ENCODE data around the gene SF3B1.
"Not testable (repeated sequence)": the region's sequence is repeated elsewhere in the genome, so short reads cannot be mapped to it uniquely, and the experiment has no call there.

The SF3B1 gene

DNA sequence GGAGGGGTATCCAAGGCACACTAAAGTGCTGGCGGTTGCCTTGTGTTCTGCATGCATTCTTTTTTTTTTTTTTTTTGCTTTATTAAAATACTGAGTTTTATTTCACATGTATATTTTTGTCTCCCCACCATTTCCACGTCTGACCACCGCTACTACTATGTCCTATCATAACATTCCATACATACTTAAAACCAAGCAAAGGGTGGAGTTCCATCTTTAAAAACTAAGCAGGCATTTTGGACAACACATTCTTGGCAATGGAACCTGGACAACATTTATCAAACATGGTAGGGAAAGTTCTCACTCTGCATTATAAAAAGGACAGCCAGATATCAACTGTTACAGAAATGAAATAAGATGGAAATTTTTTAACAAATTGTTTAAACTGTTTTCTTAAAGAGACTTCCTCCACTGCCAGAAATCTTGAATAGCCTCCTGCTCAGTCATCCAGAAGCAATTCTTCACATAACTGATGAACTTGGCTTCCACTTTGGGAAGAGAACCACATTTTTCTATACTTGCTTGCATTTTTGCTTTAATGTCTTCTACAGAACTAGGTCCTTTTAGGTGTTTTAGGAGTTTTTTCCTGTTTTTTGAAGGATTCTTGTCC lies 55.4 kb downstream of the SF3B1 start:
- DNase-seq = not testable (repeated sequence)

DNA sequence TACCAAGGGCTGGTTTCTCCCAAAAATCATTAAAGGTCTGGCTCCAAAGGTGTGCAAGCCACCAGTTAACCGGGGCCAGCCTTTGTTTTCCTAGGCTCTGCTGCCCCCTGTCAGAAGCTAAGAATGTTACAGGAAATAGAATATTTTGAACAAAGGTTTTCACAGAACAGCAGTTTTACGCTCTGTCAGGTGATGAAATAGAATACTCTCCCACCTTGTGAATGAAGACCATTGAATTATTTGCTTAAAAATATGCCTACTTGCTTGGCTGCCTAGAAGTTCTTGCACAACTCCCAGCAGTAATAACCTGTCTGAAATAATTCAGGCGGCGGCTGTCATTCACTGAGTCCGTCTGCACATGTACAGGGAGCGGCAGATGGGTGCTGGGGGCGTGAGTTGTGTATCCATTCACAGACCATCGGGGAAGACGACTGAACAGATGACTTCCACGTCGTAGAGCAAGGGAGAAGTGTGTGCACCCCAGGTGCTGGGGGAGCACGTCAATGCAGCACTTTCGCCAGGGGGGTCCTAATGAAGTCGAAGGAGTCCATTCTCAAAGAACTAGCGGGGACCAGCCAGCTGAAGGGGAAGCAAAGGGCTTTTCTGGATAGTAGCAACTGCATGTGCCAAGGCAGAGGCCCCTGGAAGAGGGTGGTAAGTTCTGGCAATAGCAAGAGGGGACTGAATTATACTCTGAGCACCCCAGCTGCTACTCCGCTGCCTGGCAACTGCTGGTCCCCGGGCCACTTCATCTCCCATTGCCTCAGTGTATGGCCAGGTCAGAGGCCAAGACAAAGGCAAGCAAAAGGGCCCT lies 56.1 kb downstream of the SF3B1 start:
- DNase-seq = no peak

DNA sequence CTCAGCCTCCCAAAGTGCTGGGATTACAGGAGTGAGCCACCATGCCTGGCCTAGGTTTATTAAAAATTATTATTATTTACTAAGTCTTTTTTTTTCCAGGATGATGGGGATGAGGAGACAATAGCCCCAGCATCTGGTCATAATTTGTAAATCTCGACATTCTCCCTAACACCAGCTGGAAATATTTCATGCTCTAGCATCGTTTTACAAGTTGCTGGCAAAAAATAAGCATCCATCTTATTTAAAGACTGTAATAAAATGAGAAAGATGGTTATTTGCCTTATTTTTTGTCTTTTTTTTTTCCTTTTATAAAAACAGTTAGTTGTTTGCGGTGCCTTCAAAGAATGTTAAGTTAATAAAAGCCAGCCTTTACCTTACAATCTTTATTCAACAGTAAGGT lies 56.7 kb downstream of the SF3B1 start:
- DNase-seq = no peak

DNA sequence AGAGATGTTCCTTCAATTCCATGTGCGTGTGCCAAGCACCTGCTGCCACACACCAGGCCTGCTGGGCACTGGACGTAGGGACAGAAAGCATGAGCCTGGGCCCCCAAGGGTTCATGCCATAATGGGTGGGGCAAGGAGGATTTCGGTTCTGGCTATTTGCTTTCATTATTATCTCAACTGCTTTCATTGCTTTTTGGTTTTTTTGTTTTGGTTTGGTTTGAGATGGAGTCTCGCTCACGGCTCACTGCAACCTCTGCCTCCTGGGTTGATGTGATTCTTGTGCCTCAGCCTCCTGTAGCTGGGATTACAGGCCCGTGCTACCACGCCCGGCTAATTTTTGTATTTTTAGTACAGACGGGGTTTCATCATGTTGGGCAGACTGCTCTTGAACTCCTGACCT lies 57.2 kb downstream of the SF3B1 start:
- no peak for DNase-seq

DNA sequence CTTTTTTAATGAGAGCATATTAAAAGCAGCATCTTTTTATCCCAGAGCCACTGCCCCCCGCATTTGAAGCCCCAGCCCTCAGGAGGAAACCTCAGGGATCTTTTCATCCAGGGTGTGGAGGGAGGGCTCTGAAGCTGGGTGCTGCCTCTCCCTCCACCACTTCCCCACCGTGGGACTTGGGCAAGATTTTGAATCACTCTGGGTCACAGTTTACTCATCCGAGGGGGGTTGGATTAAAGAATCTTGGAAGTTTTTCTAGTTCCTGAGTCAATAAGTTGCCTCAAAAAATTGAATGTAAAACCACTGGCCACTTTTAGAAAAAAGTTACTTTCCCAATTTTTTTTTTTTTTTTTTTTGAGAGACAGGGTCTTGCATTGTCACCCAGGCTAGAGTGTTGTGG lies 62.2 kb downstream of the SF3B1 start:
- no peak for DNase-seq

DNA sequence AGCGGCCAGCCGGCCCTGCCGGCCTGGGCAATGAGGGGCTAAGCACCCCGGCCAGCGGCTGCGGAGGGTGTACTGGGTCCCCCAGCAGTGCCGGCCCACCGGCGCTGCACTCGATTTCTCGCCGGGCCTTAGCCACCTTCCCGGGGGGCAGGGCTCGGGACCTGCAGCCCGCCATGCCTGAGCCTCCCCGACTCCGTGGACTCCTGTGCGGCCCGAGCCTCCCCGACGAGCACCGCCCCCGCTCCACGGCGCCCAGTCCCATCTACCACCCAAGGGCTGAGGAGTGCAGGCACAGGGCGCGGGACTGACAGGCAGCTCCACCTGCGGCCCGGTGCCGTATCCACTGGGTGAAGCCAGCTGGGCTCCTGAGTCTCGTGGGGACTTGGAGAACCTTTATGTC lies 64.2 kb downstream of the SF3B1 start:
- not testable (repeated sequence) for DNase-seq

DNA sequence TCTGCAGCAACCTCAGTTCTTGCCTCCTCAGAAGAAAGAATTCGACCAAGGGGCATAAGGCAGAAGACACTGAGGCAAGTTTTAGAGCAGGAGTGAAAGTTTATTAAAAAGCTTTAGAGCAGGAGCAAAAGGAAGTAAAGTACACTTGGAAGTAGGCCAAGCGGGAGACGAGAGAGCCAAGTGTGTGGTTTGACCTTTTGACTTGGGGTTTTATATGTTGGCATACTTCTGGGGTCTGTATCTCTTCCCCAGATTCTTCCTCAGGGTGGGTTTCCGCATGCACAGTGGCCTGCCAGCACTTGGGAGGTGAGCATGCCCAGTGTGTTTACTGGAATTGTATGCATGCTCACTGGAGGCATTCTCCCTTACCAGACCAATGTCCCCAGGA lies 64.9 kb downstream of the SF3B1 start:
- DNase-seq = no peak

DNA sequence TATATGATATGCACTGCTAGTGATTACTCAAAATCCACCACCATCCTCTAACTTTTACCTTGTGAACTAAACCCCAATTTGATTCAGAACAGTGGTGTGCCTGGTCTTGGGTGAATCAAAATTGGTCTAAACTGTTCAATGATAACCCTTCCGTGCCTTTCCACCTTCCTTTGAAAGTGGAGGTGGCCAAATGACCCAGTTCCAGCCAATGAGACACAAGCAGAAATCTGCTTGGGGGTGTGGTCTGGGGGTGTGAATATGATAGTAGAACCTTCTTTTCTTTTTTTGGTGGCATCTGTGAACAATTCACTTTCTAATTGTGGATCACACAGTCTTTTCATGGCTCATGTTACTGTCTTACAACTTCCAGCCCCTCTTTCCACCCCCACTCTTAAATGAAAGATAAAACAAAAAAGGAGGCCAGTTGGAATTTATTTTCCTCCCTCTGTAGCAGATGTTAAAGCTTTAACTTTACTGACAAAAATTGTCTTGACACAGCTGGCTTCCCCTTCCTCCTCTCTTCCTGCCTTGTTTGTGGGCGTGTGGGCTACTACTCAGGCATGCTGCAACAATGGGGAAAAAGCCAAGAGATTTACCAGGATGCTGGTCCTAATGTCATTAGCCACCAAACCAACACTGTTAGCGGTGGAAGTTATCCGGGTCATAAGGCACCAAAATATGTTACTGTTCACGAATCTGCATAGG lies 65.4 kb downstream of the SF3B1 start:
- peak; percentile 4 for DNase-seq

DNA sequence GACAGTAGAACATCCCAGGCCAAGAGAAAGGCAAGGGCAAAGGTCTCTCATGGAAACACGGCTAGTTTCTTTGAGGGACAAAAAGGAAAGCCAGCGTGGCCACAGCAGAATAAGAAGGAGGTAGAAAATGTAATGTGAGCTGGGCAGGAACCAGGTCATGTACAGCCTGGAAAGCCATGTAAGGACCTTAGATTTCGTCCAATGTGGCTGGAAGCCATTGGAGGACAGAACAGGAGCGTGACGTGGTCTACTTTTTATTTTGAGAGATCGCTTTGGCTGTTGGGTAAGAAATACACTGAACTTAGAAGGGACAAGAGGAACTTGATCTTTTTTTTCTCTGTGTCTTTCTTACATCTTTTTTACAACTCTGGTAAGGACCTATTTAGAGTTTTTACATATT lies 66.4 kb downstream of the SF3B1 start:
- no peak for DNase-seq

DNA sequence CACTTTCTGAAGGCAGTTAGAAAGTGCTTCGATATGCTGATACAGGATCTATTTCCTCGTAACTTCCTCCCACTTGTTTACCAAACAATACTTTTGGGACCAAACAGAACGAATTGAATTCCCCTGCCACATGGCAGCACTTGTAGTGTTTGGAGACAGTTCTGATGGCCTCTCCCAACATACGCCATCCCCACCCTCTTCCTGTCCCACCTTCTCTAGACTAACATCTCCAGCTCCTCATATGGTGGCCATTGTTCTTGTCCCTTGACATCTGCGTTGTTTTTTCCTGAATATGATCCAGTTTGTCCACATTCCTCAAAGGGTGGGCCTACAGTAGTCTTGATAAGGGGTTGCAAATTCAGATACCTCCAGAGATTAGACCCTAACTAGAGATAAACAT lies 70.8 kb downstream of the SF3B1 start:
- DNase-seq = no peak

DNA sequence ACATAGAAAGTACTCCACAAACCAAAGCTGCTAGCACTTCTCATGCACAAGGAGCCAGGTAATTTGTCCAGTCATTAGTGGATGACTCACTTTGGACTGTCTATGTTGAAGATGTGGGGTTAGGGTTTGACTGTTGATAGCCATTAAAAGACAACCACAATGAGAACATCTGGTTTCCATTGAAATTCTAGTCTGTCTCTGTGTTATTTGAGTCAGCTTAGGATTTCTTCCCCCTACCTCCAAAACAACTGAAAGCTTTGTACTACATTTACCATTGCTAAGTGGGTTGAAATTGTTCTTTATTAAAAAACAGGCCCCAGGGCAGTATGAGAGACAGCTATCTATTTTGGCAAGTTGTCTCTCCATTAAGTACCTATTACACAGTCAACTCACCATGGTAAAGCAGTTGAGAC lies 74.1 kb downstream of the SF3B1 start:
- no peak for DNase-seq

DNA sequence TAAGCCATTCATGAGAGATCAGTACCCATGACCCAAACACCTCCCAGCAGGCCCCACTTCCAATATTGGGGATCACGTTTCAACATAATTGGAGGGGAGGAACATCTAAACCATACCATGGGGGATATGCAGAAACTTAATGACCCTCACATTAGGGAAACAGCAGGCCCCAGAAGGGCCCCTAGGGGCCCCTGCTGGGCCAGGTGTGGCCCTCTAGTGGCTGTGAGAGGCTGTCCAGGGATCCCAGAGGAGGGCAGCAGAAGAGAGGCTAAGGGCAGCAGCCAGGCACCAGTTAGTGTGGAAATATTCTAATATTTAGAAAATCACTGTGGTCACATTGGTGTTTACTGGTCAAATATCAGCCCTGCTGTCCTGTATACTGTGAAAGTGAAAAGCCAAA lies 75.0 kb downstream of the SF3B1 start:
- no peak for DNase-seq

DNA sequence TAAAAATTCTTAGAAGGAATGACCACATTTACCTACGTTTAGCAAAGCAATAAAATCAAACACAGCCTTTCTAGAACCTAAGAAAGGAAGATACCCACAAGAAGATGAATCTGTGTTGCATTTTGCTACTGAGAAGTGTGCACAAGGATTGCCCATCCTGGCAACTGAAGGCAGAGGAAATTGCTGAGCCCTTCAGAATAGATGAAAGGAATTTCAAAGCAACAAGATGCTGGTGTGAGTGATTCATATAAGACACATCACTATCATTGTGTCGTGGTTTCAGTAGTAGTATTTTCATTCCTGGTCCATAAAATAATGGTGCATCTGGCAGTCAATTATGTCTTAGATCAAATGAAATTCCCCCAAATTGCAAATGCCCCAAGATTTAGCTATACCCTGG lies 75.9 kb downstream of the SF3B1 start:
- no peak for DNase-seq

DNA sequence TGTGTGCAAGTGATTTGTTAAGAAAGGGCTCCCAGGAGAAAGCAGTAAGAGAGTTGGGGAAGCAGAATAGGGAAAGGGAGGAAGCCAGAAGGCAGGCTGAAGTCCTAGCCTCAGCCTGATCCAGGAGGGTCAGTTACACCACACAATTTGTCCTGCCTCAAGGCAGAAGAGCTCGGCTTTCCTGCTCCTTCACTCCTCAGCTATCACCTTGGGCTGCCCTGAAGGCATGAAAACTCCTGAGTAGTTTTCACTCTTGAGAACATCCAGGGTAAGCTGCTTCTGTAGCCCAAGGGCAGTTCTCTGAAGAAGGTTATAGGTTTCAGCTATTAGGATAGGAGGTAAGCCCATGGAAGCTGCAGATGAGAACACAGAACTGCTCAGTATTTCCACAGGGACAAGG lies 76.8 kb downstream of the SF3B1 start:
- DNase-seq = no peak

DNA sequence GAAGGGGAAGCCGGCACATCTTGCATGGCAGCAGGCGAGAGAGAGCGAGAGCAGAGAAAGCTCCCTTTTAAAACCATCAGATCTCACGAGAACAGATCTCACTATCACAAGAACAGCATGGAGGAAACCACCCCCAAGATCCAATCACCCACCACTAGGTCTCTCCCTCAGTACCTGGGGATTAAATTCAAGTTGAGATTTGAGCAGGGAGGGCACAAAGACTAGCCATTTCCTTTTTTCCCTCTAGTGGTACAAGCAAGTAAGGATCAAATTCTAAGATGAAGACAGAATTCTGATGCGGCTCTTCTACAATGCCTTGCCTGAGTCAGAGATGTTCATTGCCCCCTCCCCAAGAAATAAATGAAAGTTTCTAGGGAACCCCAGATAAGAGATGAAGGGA lies 78.7 kb downstream of the SF3B1 start:
- DNase-seq = no peak

DNA sequence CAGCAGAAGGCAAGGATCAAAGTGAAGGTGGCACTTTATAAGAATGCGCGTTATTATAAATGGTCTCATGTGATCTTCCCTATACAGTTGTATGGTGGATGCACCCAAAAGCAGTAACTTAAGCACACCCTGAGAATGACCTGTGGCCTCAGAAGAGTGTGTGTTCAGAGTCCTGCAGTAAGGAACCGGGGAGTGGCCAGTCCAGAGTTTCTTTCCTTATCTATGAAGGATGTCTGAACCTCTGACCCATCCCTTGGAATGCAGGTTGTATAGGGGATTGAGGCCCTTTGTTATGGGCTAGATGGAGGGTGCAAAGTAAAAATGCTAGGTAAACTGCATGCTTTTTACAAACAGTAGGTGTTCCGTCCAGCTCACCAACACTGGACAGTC lies 80.7 kb downstream of the SF3B1 start:
- DNase-seq = no peak

DNA sequence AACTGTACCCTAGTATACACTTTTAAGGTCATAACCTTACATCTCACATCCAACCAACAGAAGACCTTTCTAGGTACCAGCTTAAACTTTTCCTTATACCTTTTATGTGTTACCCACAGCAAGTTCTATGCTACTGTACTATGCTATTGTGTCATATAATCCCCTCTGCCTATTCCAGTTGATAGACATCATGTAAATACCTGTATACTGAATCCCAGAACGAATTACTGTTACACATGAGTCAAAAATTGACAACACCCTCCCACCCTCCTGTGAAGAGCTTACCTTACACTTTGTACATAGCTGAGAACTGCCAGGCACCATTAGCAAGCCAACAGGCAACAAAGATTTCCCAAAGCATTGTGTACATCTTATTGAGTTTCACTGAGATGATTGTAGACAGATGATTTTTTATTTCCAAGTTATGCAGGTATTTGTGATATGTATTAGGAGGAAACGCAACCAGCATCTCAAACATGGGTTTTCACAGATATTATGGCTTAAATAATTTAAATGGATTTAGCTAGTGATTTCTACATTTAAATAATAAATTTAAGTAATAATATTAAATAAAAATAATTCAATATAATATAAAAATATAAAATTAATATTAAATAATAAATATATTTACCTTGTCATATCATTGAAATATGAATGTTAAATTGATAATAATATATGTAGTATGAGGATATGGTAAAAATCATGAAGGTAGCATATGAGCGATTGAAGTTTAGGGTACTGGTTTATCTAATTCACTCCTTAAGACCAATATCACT lies 81.2 kb downstream of the SF3B1 start:
- DNase-seq = no peak

DNA sequence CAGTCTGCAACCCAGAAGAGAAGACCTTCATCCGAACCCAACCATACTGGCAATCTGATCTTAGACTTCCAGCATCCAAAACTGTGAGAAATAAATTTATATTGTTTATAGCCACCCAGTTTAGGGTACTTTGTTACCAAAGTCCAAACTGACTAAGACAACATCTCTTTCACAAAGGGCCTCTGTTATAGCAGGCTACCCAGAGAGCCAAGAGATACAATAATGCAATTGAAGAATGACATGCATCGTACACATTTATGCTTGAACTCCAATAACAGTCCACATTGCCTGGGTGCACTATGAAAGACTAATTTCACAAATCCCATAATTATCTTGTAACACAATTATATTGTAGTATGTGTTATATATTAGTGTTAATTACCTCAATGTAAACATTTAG lies 85.1 kb downstream of the SF3B1 start:
- no peak for DNase-seq

DNA sequence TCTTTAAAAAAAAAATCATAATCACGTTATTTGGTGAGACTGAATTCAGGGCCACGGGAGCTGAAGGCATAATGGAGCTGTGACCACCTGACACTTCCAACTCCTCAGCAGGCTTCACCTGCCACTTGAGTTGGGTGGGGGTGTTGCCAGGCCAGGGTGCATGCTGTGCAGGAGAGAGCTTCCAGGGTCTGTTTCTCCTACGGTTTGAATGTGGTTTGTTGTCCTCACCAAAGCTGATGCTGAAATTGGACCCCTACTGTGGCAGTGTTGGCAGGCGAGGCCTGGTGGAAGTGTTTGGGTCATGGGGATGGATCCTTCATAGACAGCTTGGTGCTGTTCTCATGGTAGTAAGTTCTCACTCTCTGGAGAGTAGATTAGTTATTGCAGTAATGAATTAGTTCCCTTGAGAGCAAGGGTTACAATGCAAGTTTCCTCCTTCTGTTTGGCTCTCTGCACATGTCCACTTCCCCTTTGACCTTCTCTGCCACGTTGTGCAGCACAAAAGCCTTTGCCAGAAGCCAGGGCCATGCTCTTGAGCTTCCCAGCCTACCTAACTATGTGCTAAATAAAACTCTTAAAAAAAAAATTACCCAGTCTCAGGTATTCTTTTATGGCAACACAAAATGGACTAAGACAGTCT lies 86.0 kb downstream of the SF3B1 start:
- DNase-seq = no peak

DNA sequence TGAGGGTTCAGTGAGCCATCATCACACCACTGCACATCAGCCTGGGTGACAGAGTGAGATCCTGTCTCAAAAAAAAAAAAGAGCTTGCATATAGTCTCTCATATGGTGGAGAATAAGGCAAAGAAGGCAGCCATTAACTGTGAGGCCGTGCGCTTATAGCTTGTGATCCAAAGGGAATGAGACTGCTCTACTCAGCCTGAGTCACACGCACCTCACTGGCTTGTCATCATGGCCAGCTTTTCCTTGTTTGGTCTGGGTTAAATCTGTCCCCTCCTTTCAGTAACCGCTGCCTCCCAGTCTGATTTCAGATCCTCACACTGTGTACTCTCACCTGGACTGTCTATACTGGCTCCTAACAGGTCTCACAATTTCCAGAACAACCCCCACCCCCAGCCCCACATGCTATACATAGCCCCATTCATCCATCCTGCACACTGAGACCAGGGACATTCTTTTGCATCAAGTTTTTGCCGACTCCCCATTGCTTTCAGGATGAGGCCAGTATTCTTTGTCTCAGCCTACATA lies 88.9 kb downstream of the SF3B1 start:
- DNase-seq = no peak

DNA sequence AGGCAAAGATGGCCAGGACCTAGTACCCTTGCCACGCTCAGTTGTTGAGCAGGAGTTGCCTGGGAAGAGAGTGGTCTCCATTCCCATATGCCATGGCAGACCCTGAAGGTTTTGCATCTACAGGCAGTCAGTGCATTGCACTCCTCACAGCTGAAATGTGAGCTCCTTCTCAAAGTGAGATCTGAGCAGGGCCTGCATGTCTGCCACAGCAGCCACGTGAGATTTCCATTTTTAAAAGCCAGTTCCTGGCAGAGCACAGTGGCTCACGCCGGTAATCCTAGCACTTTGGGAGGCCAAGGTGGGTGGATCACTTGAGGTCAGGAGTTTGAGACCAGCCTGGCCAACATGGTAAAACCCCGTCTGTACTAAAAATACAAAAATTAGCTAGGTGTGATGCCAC lies 90.9 kb downstream of the SF3B1 start:
- DNase-seq = not testable (repeated sequence)

DNA sequence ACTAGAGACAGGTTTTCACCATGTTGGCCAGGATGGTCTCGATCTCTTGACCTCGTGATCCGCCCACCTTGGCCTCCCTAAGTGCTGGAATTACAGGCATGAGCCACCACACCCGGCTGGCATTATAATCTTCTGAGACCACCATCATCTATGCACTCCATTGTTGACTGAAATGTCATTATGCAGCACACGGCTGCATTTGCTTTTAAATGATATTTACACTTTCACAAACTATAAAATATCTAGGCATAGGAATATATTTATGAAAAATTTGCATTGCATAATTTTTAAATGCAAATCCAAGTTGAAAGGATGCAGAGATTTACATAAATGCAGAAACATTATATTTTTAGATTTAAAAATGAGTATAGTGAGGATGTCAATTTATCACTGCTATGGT lies 94.2 kb downstream of the SF3B1 start:
- DNase-seq = no peak
